HG03103 (cell line): ENCODE data around the gene ARHGEF16.

ENCODE experiments used
- ATAC-seq: cut with Tn5 transposase; IDR thresholded peaks from one replicate; pipeline ENCODE4 v1.9.1; 2021; ENCODE audit warnings: low read depth; ENCODE audit not compliant: unreplicated experiment

ARHGEF16 gene

DNA sequence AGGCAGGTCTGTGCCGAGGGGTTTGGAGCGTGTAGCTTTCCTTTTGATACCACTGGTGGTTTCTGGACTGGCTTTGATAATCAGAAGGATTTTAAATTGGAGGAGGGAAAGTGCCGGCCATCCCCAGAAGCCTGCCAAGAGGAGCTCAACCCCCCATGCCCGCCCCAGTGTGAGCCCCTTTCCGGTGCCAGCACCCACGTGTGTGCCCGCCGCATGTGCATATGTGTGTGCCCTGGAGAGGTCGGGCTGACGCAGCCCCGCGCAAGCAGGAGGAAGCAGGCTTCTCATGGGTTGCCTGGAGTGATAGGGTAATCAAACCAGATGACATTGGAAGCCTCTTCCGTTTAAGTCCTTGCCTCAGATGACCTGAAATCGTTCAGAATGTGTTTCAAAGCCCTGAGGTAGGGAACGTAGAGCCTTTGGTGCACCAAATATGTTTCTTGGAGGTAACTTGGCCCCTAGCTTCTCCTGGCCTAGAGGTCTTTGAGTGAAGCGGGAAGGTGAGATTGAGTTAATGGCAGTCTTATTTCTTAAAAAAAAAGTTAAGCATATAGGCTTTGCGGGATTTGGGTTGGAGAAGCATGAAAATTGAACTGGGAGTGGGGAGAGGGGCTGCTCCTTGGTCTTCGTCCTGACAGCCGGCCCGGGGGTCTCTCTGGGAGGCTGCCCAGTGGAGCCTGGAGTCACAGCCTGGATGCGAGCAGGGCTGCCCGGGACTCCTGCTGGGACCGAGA, 34.1 kb upstream of the ARHGEF16 start:
- ATAC-seq, result no peak

GRCh38 chr1:3422638-3423037, 31.8 kb upstream of the ARHGEF16 start:
- ATAC-seq, result no peak

DNA sequence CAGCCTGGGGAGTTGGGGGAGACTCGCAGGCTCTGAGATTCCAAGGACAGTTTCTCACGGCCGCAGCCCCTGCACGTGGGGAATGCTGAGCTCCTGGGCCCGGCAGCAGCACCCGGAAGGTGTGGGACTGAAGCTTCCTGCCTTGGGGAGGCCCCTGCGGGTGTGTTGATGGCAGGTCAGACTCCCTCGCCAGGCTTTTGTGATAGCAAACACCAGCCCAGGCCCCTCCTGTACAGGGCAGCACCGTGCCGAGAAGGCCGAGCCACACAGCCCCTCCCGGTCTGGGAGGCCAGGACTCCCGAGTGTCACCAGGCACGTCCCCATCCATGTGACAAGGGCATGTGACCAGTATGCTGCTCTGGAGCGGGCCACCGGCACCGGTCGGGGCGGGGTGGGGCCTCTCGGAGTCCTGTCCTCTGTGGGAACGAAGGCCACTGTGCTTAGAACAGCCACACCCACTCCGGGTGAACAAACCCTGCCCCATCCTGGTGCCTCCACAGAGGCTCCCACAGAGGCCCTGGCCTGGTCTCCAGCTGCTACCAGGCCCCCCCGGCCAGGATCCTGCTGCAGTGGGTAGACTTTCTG, 31.1 kb upstream of the ARHGEF16 start:
- no peak for ATAC-seq

DNA sequence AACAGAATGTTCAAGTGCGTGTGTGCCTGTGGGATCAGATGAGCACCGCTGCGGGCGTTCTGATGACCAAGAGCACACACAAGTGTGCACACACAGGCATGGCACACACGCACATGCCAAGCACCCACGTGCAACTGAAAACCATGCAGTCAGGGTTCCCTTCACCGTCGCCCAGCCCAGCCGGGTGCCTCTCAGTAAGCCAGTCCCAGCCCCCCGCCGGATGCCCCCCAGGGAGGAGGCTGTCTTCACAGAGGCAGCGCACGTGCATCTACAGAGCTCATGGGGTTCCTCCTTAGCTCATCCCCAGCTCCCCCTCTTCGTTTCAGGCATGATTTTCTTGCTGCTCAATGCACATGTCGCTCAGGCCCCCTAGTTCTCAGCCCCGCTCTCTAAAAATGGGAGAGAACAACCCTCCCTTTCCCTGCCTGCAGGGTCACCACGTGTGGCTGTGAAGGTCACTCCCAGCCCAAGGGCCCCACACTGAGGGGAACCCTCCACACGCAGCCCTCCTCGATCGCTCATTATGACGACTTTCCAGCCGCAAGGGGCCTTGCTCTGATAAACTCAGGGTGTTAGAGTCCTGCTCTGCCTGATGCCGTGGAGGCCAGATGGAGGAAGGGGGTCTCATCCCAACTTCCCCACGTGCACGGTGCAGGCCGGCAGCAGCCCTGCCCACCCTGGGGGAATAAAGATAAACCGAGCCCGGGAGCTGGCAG, 30.4 kb upstream of the ARHGEF16 start:
- ATAC-seq, result no peak

DNA sequence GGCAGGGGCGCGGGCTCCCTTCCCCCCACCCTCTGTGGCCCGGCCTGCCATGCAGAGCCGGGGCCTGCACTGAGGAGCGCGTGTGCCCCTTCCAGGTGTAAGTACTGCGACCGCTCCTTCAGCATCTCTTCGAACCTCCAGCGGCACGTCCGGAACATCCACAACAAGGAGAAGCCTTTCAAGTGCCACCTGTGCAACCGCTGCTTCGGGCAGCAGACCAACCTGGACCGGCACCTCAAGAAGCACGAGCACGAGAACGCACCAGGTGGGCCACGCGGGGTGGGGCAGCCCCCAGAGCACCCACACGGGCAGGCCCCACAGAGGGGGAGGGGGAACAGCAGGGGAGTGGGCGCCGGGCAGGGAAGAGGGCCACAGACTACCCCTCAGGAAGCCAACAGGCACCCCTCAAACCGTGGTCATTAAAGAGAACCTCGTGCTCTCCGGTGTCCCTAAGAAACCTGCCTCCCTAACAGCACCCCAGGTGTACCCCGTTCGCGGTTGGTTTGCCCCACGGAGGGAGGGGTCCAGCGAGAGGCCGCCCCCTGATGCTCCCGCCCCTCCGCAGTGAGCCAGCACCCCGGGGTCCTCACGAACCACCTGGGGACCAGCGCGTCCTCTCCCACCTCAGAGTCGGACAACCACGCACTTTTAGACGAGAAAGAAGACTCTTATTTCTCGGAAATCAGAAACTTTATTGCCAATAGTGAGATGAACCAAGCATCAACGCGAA, 28.8 kb upstream of the ARHGEF16 start:
- ATAC-seq, result no peak

DNA sequence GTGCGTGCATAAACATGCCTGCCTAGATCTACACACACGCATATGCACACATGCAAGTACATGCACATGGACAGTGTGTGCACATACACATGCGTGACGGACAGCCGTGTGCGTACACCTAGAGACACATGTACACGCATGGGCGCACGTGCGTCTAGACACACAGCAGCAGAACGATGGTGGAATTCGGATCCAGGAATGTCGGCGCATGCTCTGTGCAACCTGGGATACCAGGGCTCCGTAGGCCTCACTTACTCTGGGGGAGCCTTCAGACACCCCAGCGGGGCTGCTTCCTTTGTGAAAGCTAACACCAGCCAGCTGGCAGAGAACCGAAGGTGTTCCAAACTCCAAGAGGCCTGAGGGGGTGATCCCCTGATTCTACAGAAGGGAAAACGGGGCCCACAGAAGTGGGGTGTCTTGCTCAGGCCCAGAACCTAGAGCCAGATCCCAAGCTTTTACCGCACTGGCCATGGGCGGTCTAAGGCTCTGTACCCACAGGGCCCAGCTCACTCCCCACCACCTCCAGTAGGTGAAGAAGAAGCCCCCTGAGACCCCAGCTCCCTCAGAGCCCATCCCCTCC, 27.4 kb upstream of the ARHGEF16 start:
- no peak for ATAC-seq

DNA sequence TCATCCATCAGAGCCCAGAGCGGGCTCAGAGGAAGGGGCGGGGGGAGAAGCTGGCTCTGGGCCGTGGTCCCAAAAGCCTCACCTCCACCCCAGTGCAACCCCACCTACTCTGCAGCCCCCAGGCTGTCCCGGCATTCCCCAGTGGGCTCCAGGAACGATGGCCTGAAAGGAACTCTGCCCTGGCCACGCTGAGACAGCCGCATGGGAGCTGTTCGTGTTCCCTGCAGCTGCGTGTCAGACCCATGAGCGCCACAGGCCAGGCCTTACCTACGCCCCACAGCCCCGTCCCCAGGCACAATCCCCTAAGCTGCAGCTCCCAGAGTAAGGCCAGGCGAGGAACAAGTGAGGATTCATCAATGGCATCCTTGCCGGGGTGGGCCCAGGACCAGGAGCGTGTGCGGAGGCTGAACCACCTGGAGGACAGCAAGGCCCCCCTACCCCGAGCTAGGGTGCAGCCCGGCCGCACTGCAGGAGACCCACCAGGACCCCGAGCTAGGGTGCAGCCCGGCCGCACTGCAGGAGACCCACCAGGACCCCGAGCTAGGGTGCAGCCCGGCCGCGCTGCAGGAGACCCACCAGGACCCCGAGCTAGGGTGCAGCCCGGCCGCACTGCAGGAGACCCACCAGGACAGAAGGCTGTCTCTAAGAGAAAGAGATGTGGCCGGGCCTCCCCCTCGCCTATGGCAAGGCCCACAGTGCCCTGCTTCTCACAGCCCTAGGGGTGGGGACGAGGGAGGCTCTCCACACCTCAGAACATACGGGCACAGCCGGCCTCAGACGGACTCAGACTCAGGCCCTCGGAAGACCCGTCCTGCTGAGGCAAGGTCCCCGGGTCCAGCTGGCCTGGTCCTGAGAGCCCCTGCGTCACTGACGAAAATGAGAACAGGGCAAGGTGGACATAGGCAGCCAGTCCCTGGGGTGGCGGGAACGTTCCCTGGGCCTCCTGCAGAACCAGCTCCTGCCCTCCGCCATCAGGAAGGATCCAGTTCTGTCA, 26.5 kb upstream of the ARHGEF16 start:
- no peak for ATAC-seq

- ATAC-seq, result no peak
Measured at GRCh38 chr1:3428899-3429298, 25.6 kb upstream of the ARHGEF16 start.

DNA sequence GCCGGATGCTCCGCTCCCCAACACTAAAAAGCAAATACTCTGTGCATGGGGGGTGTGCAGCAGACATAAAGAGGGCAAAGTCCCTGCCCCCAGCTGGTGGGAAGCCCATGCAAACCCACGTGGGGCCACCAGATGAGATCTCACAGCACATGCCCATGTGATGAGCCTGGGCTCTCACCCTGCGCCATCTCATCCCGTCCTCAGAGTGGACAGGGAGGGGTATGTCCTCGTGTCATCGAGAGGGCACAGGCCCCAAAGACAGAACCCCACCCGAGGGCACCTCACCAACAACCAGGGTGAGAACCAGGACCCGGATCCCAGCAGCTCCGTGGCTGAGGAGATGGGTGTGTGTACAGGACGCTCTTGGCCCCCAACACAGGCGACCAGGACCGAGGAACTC, 25.1 kb upstream of the ARHGEF16 start:
- ATAC-seq, result no peak

GRCh38 chr1:3429766-3430165, 24.7 kb upstream of the ARHGEF16 start:
- ATAC-seq, result no peak

DNA sequence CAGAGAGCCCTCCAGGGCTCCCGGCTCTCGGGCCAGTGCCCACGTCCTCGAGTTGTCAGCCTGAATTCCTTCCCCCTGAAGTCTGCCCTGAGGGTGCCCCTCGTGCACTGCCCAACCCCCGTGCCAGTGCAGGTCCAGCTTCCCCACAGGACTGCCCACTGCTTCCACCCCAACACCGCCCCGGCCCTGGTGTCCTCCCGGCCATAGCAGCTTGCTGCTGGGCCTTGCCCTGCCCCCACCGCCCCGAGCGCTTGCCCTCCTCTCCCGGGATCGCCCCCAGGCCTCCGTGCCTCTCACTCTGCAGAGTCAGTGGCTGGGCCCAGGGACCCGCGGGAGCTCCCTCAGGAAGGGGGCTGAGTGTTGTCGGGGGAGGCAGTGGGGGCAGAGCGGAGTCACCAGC, 24.1 kb upstream of the ARHGEF16 start:
- ATAC-seq, result no peak

DNA sequence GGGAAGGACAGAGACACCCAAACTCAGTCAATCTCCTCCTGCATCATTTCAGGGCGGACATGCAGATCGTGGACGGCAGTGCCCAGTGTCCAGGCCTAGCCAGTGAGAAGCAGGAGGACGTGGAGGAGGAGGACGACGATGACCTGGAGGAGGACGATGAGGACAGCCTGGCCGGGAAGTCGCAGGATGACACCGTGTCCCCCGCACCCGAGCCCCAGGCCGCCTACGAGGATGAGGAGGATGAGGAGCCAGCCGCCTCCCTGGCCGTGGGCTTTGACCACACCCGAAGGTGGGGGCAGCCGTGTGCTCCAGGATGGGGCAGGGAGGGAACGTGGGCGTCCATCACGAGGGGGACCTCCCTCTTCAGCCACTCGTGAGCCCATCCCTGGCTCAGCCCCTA, 23.6 kb upstream of the ARHGEF16 start:
- no peak for ATAC-seq

- no peak for ATAC-seq
Measured at GRCh38 chr1:3431266-3431665, 23.2 kb upstream of the ARHGEF16 start.

DNA sequence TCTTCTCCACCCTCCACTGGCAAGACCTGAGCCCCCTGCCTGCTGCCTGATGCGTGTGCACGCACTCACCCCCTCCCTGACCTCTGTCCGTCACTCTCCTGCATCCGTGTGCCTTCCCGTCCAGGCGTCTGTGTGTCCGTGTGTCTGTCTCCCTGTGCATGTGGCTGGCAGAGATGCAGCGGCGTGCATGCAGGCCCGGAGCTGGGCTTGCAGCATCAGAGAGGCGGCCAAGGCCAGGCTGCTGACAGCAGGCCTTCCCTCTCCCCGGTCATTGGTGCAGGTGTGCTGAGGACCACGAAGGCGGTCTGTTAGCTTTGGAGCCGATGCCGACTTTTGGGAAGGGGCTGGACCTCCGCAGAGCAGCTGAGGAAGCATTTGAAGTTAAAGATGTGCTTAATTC, 22.8 kb upstream of the ARHGEF16 start:
- ATAC-seq, result no peak

- ATAC-seq, result no peak
Measured at GRCh38 chr1:3432306-3432705, 22.2 kb upstream of the ARHGEF16 start.

GRCh38 chr1:3433076-3433475, 21.4 kb upstream of the ARHGEF16 start:
- ATAC-seq, result no peak

- no peak for ATAC-seq
Measured at GRCh38 chr1:3433596-3434320, 20.7 kb upstream of the ARHGEF16 start.

DNA sequence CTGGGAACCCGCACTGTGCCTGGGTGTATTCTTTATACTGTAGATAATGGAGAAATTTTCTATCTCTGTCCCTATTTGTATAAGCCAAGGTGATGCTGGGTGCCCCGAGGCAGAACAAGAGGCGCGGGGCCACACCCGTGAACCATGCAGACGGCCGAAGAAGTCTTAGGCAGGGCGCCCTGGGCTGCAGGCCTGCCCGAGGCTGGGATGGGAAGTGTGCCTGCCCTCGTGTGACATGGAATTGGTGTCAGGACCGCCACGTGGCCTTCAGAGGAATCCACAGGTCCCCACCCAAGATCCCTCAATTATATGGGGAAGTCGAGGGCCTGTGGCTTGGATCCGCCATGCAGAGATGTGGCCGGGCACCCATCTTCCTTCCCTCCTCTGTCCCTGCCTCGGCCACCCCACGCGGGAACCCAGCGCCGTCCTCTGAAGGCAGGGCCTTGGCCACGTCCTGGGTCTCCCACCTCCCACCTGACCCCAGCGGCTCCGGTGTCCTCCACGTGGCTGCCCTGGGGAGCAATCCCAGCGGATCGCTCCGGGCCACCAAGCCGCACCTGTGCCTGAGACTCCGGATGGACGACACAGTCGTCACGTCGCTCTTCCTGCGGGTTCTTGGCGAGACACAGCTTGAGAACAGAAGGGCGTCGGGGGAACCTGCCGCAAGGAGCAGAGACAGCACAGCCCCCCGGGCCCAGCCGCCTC, 19.9 kb upstream of the ARHGEF16 start:
- no peak for ATAC-seq
